DND-41 (cell line): ENCODE measurements around the gene P2RX2.

ENCODE experiments used
- EZH2 ChIP-seq: IDR thresholded peaks from 3 replicates; pipeline ENCODE4 v1.6.1; 2012; ENCODE audit warnings: borderline replicate concordance, low read depth, mild to moderate bottlenecking, moderate library complexity, low read length, inconsistent platforms; ENCODE audit not compliant: severe bottlenecking
- TF ChIP-seq, protein P1 (sequence below): IDR thresholded peaks from 2 replicates; pipeline ENCODE4 v1.5.1; 2012; ENCODE audit warnings: borderline replicate concordance, low read length, moderate library complexity, mild to moderate bottlenecking; ENCODE audit not compliant: poor library complexity, severe bottlenecking; ENCODE audit errors: extremely low read depth

DNA sequence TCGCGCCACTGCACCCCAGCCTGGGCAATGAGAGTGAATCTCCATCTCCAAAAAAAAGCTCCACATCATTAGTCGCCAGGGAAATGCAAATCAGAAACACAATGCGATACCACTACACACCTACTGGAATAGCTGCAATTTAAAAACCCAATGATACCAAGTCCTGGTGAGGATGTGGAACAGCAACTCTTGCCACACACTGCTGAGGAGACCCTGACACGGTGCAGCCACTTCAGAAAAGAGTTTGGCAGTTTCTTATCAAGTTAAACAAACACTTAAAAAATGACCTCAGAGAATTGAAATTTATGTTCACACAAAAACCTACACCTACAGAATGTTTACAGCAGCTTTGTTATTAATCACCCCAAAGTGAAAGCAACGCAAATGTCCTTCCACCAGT is 12.1 kb downstream of the P2RX2 start:
- TF ChIP-seq, protein P1, sequence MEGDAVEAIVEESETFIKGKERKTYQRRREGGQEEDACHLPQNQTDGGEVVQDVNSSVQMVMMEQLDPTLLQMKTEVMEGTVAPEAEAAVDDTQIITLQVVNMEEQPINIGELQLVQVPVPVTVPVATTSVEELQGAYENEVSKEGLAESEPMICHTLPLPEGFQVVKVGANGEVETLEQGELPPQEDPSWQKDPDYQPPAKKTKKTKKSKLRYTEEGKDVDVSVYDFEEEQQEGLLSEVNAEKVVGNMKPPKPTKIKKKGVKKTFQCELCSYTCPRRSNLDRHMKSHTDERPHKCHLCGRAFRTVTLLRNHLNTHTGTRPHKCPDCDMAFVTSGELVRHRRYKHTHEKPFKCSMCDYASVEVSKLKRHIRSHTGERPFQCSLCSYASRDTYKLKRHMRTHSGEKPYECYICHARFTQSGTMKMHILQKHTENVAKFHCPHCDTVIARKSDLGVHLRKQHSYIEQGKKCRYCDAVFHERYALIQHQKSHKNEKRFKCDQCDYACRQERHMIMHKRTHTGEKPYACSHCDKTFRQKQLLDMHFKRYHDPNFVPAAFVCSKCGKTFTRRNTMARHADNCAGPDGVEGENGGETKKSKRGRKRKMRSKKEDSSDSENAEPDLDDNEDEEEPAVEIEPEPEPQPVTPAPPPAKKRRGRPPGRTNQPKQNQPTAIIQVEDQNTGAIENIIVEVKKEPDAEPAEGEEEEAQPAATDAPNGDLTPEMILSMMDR = no peak
- TF ChIP-seq EZH2 = no peak
